Peyer's patch (tissue), 4 donors: ENCODE data around the gene MLLT10.

ENCODE experiments used
- POLR2A ChIP-seq, 2 donors: fragments of 450-650 bp; IDR thresholded peaks; one replicate each; pipeline ENCODE4 v1.5.1; 2017; ENCODE audit warnings: antibody characterized with exemption in 2 of 2, mild to moderate bottlenecking in 2 of 2, moderate library complexity in 2 of 2
- TF ChIP-seq, protein P1 (sequence below), 6 experiments: fragments of 450-650 bp in 4 of 6; fragments of 200-600 bp in 2 of 6; sonication (generic) in 1 of 6; IDR thresholded peaks; one replicate each; pipeline ENCODE4 v1.5.1; 2017 to 2019; ENCODE audit warnings: antibody characterized with exemption in 6 of 6, mild to moderate bottlenecking in 3 of 6, moderate library complexity in 1 of 6

- TF ChIP-seq, protein P1, sequence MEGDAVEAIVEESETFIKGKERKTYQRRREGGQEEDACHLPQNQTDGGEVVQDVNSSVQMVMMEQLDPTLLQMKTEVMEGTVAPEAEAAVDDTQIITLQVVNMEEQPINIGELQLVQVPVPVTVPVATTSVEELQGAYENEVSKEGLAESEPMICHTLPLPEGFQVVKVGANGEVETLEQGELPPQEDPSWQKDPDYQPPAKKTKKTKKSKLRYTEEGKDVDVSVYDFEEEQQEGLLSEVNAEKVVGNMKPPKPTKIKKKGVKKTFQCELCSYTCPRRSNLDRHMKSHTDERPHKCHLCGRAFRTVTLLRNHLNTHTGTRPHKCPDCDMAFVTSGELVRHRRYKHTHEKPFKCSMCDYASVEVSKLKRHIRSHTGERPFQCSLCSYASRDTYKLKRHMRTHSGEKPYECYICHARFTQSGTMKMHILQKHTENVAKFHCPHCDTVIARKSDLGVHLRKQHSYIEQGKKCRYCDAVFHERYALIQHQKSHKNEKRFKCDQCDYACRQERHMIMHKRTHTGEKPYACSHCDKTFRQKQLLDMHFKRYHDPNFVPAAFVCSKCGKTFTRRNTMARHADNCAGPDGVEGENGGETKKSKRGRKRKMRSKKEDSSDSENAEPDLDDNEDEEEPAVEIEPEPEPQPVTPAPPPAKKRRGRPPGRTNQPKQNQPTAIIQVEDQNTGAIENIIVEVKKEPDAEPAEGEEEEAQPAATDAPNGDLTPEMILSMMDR (IDR thresholded peaks at IDR 0.05): no peak
- no peak for TF ChIP-seq POLR2A (IDR thresholded peaks at IDR 0.05)
These were observed 45.6 kb upstream of the MLLT10 start for GRCh38 chr10:21488246-21488956.
